ENCODE data around the gene PACRG. TPM values are rescaled to one million over a fixed set of nuclear protein-coding genes. Genes with fewer than 3 reads are reported as not detected.
"Not testable (repeated sequence)": the region's sequence is repeated elsewhere in the genome, so short reads cannot be mapped to it uniquely, and the experiment has no call there.

The PACRG gene
- 0.59 and 1.4 TPM in 2 replicates for total RNA-seq

GRCh38 chr6:162727322-162728182 lies at the start of gene PACRG, which contains the start of gene PRKN:
Gene PACRG (plus strand): TSS chr6:162727974.
Gene PRKN (minus strand): TSS chr6:162727766.
- Histone ChIP-seq H3K4me2 (ENCODE audit: insufficient read depth, low read length) (peak within 1 kb of the TSS; percentile 88), H3K4me3 (ENCODE audit: insufficient read depth, low read length) (peak within 1 kb of the TSS; percentile 84), H3K79me2 (ENCODE audit: insufficient read depth, low read length) (no peaks in the 10 kb centered on the region), H3K4me1 (ENCODE audit: insufficient read depth, low read length) (peaks cover 8% of the 10 kb centered on the region), H3K9me3 (ENCODE audit: low read depth, low read length) (no peaks in the 10 kb centered on the region), H3K27me3 (ENCODE audit: insufficient read depth, low read length) (no peaks in the 10 kb centered on the region), H3K27ac (ENCODE audit: low read depth, low read length) (peak within 1 kb of the TSS; percentile 60), H4K20me1 (ENCODE audit: insufficient read depth, low read length) (no peaks in the 10 kb centered on the region), H2AFZ (ENCODE audit: low read length) (peak within 1 kb of the TSS; percentile 94), H3K36me3 (ENCODE audit: insufficient read depth, low read length) (no peaks in the 10 kb centered on the region)
- no peak for TF ChIP-seq CTCF (IDR thresholded peaks at IDR 0.05; ENCODE audit: extremely low read depth, low read depth, low read length)
- DNase-seq (ENCODE audit: insufficient read length, low spot score, missing footprints), result peak; percentile 100

- not testable (repeated sequence) for H3K27me3 ChIP-seq (ENCODE audit: insufficient read depth, low read length); H2AFZ ChIP-seq (ENCODE audit: low read length); H4K20me1 ChIP-seq (ENCODE audit: insufficient read depth, low read length); H3K27ac ChIP-seq (ENCODE audit: low read depth, low read length); H3K36me3 ChIP-seq (ENCODE audit: insufficient read depth, low read length); H3K4me2 ChIP-seq (ENCODE audit: insufficient read depth, low read length); H3K4me3 ChIP-seq (ENCODE audit: insufficient read depth, low read length); H3K9me3 ChIP-seq (ENCODE audit: low read depth, low read length); DNase-seq (ENCODE audit: insufficient read length, low spot score, missing footprints); H3K4me1 ChIP-seq (ENCODE audit: insufficient read depth, low read length); H3K79me2 ChIP-seq (ENCODE audit: insufficient read depth, low read length)
Measured at GRCh38 chr6:162678896-162679295, 48.9 kb upstream of the PACRG start.

- Histone ChIP-seq H3K4me3 (ENCODE audit: insufficient read depth, low read length) (no peak overlapping the region), H3K36me3 (ENCODE audit: insufficient read depth, low read length) (no peaks in the 10 kb centered on the region), H3K27ac (ENCODE audit: low read depth, low read length) (no peak overlapping the region), H4K20me1 (ENCODE audit: insufficient read depth, low read length) (no peaks in the 10 kb centered on the region), H3K4me1 (ENCODE audit: insufficient read depth, low read length) (no peaks in the 10 kb centered on the region), H2AFZ (ENCODE audit: low read length) (no peak overlapping the region), H3K27me3 (ENCODE audit: insufficient read depth, low read length) (no peaks in the 10 kb centered on the region), H3K4me2 (ENCODE audit: insufficient read depth, low read length) (no peak overlapping the region), H3K79me2 (ENCODE audit: insufficient read depth, low read length) (no peaks in the 10 kb centered on the region), H3K9me3 (ENCODE audit: low read depth, low read length) (no peaks in the 10 kb centered on the region)
- no peak for TF ChIP-seq CTCF (IDR thresholded peaks at IDR 0.05; ENCODE audit: extremely low read depth, low read depth, low read length)
- DNase-seq (ENCODE audit: insufficient read length, low spot score, missing footprints), result no peak
Measured at GRCh38 chr6:162679681-162680080, 48.1 kb upstream of the PACRG start.

GRCh38 chr6:162680367-162680766 lies 47.4 kb upstream of the PACRG start:
- Histone ChIP-seq H3K36me3 (ENCODE audit: insufficient read depth, low read length) (no peaks in the 10 kb centered on the region), H3K9me3 (ENCODE audit: low read depth, low read length) (no peaks in the 10 kb centered on the region), H3K79me2 (ENCODE audit: insufficient read depth, low read length) (no peaks in the 10 kb centered on the region), H3K4me1 (ENCODE audit: insufficient read depth, low read length) (no peaks in the 10 kb centered on the region), H2AFZ (ENCODE audit: low read length) (no peak overlapping the region), H3K4me2 (ENCODE audit: insufficient read depth, low read length) (no peak overlapping the region), H3K27ac (ENCODE audit: low read depth, low read length) (no peak overlapping the region), H4K20me1 (ENCODE audit: insufficient read depth, low read length) (no peaks in the 10 kb centered on the region), H3K4me3 (ENCODE audit: insufficient read depth, low read length) (no peak overlapping the region), H3K27me3 (ENCODE audit: insufficient read depth, low read length) (no peaks in the 10 kb centered on the region)
- DNase-seq (ENCODE audit: insufficient read length, low spot score, missing footprints), result no peak
- TF ChIP-seq CTCF (IDR thresholded peaks at IDR 0.05; ENCODE audit: extremely low read depth, low read depth, low read length), result no peak
